ENCODE data around the gene FBXW7. TPM values are rescaled to one million over a fixed set of nuclear protein-coding genes. Genes with fewer than 3 reads are reported as not detected.

Gene FBXW7
- polyA plus RNA-seq, 2 of the 4 experiments (the other 2 are of a cell fraction), result 7.2 to 12.5 TPM

DNA sequence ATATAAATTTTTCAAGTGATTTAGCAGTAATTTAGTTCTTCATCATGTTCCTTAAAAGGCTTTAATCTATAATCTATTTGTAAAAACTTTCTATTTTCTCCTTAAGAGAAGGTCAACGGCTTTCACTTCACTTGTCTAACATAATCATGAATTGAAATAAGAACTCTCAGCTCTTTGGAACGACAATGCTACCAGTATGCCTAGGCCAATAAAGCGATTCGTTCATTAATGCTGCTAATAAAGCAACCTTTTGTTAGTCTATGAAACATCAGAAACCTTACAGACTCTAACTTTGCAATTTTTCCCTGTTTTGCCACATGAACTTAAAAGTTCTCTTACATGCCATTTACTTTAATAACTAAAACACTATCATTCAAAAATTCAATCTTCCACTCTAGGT is 47.6 kb downstream of the FBXW7 start:
- TF ChIP-seq, protein P1, sequence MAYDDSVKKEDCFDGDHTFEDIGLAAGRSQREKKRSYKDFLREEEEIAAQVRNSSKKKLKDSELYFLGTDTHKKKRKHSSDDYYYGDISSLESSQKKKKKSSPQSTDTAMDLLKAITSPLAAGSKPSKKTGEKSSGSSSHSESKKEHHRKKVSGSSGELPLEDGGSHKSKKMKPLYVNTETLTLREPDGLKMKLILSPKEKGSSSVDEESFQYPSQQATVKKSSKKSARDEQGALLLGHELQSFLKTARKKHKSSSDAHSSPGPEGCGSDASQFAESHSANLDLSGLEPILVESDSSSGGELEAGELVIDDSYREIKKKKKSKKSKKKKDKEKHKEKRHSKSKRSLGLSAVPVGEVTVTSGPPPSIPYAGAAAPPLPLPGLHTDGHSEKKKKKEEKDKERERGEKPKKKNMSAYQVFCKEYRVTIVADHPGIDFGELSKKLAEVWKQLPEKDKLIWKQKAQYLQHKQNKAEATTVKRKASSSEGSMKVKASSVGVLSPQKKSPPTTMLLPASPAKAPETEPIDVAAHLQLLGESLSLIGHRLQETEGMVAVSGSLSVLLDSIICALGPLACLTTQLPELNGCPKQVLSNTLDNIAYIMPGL (CRISPR knock-in tag; IDR thresholded peaks at IDR 0.05; ENCODE audit: borderline replicate concordance), result no peak
- TF ChIP-seq CBX2 (IDR thresholded peaks at IDR 0.05; ENCODE audit: borderline replicate concordance, low read depth) (no peak), EHF (CRISPR knock-in tag; IDR thresholded peaks at IDR 0.05) (no peak)
- ChIA-PET POLR2A (no interaction called here), CTCF (interaction anchor here (1.5 kb wide), 1 partner anchor 13 kb away, joined by 3 read pairs; no protein-coding TSS in a partner anchor)
- Histone ChIP-seq H3K9me3 (no peaks in the 10 kb centered on the region), H3K4me3 (no peak overlapping the region), H3K4me2 (peak overlapping the region; percentile 75; the same call in 2 of the 3 replicates), H3K4me1 (peaks cover 56% of the 10 kb centered on the region), H3K27ac (no peak overlapping the region)
- ATAC-seq (no peak), FAIRE-seq (no peak), DNase-seq (ENCODE audit: low read depth in 1 of 2, low spot score in 1 of 2) (no peak)
- 91% methylated on average over 4 of the region's 4 CpGs for WGBS (ENCODE audit: missing lambda C conversion rate)

DNA sequence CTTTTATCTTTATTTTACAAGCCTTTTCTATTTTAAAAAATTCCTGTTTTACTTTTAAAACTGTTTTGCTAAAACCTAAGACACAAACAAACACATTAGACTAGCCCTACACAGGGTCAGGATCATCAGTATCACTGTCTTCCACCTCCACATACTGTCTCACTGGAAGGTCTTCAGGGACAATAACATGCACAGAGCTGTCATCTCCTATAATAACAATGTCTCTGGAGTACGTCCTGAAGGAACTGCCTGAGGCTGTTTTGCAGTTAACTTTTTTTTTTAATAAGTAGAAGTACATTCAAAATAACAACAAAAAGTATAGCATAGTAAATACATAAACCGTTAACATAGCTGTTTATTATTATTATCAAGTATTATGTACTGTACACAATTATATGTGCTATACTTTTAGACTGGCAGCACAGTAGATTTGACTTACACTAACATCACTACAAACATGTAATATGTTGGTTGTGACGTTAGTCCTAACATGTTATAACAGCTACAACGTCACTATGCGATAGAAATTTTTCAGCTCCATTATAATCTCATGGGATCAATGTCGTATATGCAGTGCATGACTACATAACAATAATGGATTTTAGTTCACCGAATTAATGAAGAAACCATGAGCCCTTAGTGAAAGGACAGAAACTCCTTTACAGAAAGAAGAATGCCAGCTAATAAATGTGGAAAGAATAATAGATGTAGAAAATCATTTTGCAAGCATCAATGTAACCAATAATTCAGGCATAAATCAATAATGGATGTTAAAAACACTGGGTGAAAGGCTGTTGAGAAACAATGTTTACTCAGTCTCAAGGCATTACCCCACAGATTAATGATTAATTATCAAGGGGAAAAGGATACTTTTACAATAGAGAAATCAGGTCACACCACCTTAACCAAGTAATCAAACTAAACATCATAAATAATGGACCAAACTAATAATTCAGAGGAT is 49.2 kb downstream of the FBXW7 start:
- H3K4me1 ChIP-seq, result peaks cover 53% of the 10 kb centered on the region
- WGBS (ENCODE audit: missing lambda C conversion rate), result 6% methylated on average over 7 of the region's 7 CpGs
- peak overlapping the region; percentile 64 to 83 for H3K27ac ChIP-seq
- ChIA-PET POLR2A (interaction anchor here (1.1 kb wide), 1 partner anchor 49 kb away, joined by 3 read pairs; the partner anchor contains the start of gene FBXW7), CTCF (interaction anchor here (1.0 to 1.3 kb wide), 3 partner anchors 14 to 641 kb away, joined by 3 to 6 read pairs (median 3); no protein-coding TSS in a partner anchor)
- TF ChIP-seq GATA3 (IDR thresholded peaks at IDR 0.05; ENCODE audit: borderline replicate concordance) (peak; percentile 13; the same call in 1 of the 2 replicates), CBX2 (IDR thresholded peaks at IDR 0.05; ENCODE audit: borderline replicate concordance, low read depth) (no peak), CEBPB (IDR thresholded peaks at IDR 0.05) (0 out of 4 replicates have a peak, but pooled peaks of 1 of the 2 experiments have one; percentile 30)
- H3K4me3 ChIP-seq, result peak overlapping the region; percentile 36; the same call in 2 of the 3 replicates
- peaks cover 7% of the 10 kb centered on the region; the same call in 2 of the 3 replicates for H3K9me3 ChIP-seq
- peak in 1 of 2 experiments; percentile 16 for DNase-seq (ENCODE audit: low read depth in 1 of 2, low spot score in 1 of 2)
- FAIRE-seq, result no peak
- peak overlapping the region; percentile 75 for H3K4me2 ChIP-seq
- peak in 1 of 2 experiments; percentile 72; a peak in 3 of 6 replicates for ATAC-seq

DNA sequence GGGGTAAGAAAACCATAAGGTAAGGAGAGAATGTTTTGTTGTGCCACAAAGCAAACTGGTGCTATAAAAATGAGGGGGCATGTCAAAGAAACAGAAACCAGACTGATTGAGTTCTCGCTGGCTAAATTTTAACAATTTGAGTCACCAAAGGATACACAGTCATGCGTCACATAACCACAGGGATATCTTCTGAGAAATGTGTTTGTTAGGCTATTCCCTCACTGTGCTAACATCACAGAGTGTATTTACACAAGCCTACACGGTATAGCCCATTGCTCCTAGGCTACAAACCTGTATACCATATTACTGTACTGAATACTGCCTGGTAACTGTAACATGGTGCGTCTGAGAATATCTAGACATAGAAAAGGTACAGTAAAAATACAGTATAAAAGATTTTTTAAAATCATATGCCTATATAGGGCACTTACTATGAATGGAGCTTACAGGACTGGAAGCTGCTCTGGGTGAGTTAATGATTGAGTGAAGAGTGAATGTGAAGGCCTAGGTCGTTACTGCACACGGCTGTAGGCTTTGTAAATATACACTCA is 50.1 kb downstream of the FBXW7 start:
- FAIRE-seq, result no peak
- ChIA-PET POLR2A (interaction anchor here (1.1 kb wide), 1 partner anchor 50 kb away, joined by 3 read pairs; the partner anchor contains the start of gene FBXW7), CTCF (interaction anchor here (1.2 to 1.3 kb wide), 2 partner anchors 15 to 25 kb away, joined by 3 to 6 read pairs; no protein-coding TSS in a partner anchor)
- peak; percentile 16 to 91 for DNase-seq (ENCODE audit: low read depth in 1 of 2, low spot score in 1 of 2)
- peak; percentile 80 for TF ChIP-seq GATA3 (IDR thresholded peaks at IDR 0.05; ENCODE audit: borderline replicate concordance)
- TF ChIP-seq, protein P2, sequence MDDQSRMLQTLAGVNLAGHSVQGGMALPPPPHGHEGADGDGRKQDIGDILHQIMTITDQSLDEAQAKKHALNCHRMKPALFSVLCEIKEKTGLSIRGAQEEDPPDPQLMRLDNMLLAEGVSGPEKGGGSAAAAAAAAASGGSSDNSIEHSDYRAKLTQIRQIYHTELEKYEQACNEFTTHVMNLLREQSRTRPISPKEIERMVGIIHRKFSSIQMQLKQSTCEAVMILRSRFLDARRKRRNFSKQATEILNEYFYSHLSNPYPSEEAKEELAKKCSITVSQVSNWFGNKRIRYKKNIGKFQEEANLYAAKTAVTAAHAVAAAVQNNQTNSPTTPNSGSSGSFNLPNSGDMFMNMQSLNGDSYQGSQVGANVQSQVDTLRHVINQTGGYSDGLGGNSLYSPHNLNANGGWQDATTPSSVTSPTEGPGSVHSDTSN (IDR thresholded peaks at IDR 0.05), result 0 out of 2 replicates have a peak, but pooled peaks have one; percentile 36
- TF ChIP-seq SMC3 (IDR thresholded peaks at IDR 0.05), result no peak
- TF ChIP-seq NFE2L2 (conservative IDR thresholded peaks at IDR 0.05; ENCODE audit: low read length), result no peak
- peak in 1 of 2 experiments; percentile 52; a peak in 2 of 5 replicates for TF ChIP-seq JUN (IDR thresholded peaks at IDR 0.05)
- TF ChIP-seq, protein P1 (CRISPR knock-in tag; IDR thresholded peaks at IDR 0.05; ENCODE audit: borderline replicate concordance), result no peak
- no peak for TF ChIP-seq HEYL (CRISPR knock-in tag; IDR thresholded peaks at IDR 0.05)
- TF ChIP-seq CBX8 (IDR thresholded peaks at IDR 0.05), result no peak
- no peak for TF ChIP-seq CHD4 (IDR thresholded peaks at IDR 0.05; ENCODE audit: borderline replicate concordance)
- TF ChIP-seq CEBPB (IDR thresholded peaks at IDR 0.05), result peak in 1 of 2 experiments; percentile 14; a peak in 1 of 4 replicates
- peak; percentile 55 for TF ChIP-seq JUNB (IDR thresholded peaks at IDR 0.05)
- no peak for TF ChIP-seq MYC (IDR thresholded peaks at IDR 0.05; ENCODE audit: borderline replicate concordance, low read length)
- TF ChIP-seq, protein P3, sequence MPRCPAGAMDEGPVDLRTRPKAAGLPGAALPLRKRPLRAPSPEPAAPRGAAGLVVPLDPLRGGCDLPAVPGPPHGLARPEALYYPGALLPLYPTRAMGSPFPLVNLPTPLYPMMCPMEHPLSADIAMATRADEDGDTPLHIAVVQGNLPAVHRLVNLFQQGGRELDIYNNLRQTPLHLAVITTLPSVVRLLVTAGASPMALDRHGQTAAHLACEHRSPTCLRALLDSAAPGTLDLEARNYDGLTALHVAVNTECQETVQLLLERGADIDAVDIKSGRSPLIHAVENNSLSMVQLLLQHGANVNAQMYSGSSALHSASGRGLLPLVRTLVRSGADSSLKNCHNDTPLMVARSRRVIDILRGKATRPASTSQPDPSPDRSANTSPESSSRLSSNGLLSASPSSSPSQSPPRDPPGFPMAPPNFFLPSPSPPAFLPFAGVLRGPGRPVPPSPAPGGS (IDR thresholded peaks at IDR 0.05), result 0 out of 3 replicates have a peak, but pooled peaks have one; percentile 39
- no peak for TF ChIP-seq ZSCAN20 (CRISPR knock-in tag; IDR thresholded peaks at IDR 0.05)
- TF ChIP-seq EHF (CRISPR knock-in tag; IDR thresholded peaks at IDR 0.05), result no peak
- TF ChIP-seq FOSL2 (IDR thresholded peaks at IDR 0.05), result peak; percentile 38; the same call in 1 of the 2 replicates
- TF ChIP-seq FOSL2 (CRISPR knock-in tag; IDR thresholded peaks at IDR 0.05), result peak; percentile 85
- TF ChIP-seq, protein P4, sequence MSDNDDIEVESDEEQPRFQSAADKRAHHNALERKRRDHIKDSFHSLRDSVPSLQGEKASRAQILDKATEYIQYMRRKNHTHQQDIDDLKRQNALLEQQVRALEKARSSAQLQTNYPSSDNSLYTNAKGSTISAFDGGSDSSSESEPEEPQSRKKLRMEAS (IDR thresholded peaks at IDR 0.05), result peak; percentile 26; the same call in 1 of the 2 replicates
- TF ChIP-seq ZC3H11A (IDR thresholded peaks at IDR 0.05), result no peak
- TF ChIP-seq EP300 (IDR thresholded peaks at IDR 0.05), result peak; percentile 37 to 41; a peak in 2 of 5 replicates
- Histone ChIP-seq H3K9me3 (peaks cover 11% of the 10 kb centered on the region; the same call in 2 of the 3 replicates), H3K4me3 (peak overlapping the region; percentile 36), H3K4me2 (peak overlapping the region; percentile 75), H3K27ac (peak overlapping the region; percentile 64 to 83), H3K4me1 (peaks cover 48% of the 10 kb centered on the region)
- peak; percentile 100 for ATAC-seq
- WGBS (ENCODE audit: missing lambda C conversion rate), result under 1% methylated on average over 6 of the region's 6 CpGs

All from A549 (cell line).